Stimulated activated CD4-positive, alpha-beta T cell treated with anti-CD3 and anti-CD28 coated beads, Interleukin-2, amount 100 ng/mL, for 24 hours (primary cell): Measurements from ENCODE around the gene TFF2.

Experiments used
- DNase-seq, 2 donors: peaks; one replicate each; pipeline ENCODE4 v3.0.0-alpha.2; 2020

TFF2 gene

DNA sequence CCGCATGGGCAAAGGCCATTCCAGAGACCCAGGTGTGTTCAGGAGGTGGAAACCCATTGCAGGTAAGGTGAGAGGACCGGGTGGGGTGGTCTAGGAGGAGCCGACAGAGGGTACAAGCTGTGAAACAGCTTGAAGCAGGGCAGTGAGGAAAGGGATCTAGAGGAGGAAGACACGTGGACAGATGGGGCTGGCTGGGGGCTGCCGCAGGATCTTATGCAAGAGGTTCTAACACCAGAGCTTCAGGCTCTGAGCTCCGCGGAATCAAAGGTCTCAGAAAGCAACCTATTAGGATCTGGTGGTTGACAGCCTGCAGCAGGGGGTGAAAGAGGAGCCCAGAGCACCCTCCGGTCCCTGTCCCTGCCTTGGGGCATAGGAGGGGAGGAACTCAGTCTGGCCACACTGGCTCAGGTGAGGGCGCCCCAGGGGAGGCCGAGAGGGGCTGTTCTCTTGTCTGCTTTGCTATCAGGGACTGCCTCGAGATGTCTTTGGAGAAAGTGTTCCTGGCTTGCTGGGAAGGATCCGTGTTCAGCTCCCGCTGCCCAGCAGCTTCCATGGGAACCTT lies 13.6 kb upstream of the TFF2 start:
- no peak for DNase-seq

GRCh38 chr21:42363312-42363711 lies 12.5 kb upstream of the TFF2 start:
- no peak for DNase-seq

- DNase-seq = no peak
Measured at GRCh38 chr21:42362700-42363099, 11.9 kb upstream of the TFF2 start.

DNA sequence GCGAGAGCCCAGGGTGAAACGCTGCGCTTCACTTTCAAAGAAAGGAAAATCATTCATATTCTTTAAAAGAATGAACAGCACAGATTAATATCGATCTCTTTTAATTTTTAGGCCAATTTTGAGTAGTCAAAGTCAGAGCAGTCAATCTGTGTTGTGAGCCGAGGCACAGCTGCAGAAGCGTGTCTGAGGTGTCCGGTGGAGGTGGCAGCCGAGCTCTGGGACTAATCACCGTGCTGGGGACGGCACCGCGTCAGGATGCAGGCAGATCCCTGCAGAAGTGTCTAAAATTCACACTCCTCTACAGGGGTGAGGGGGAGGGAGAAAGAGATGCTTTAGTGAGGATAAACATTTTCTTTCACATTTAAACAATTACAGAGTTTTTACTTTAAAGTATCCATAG lies 11.4 kb upstream of the TFF2 start:
- DNase-seq = no peak

DNA sequence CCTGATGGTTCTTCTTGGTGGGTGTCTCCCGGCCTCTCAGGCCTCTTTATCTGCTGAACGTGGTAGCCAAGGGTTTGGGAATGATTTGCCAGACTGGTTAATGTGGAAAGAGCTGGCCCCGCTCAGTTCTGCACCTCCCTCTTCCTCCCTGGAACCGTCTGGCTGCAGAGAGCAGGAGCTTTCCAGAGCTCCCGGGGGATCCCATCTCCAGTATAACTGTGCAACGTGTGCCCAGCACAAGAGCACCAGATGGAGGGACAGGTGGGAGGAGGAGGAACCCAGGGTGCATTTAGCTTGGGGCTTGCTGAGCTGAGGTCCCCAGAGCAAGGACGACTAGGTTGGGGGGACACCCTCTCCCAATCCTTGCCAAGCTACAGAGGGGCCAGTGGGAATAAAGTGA lies 10.5 kb upstream of the TFF2 start:
- DNase-seq = no peak

DNA sequence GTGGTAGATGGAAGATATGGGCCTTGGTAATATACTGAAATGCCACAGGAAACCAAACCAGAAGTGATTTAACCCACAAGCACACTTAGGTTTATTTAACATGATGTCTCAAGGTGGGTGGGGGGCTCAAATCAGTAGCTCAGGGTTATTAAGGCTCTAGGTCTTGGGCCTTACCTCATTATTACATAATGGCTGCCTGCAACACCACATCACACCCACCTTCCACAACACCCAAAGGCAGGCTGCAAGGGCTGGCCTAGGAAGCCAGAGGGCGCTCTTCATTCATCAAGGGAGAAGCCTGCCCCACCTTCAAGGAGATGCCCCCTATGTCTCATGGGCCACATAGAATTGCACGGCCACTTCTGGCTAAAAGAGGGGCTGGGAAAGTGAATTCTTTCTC lies 9.5 kb upstream of the TFF2 start:
- DNase-seq = peak in 1 of 2 donors; percentile 45

DNA sequence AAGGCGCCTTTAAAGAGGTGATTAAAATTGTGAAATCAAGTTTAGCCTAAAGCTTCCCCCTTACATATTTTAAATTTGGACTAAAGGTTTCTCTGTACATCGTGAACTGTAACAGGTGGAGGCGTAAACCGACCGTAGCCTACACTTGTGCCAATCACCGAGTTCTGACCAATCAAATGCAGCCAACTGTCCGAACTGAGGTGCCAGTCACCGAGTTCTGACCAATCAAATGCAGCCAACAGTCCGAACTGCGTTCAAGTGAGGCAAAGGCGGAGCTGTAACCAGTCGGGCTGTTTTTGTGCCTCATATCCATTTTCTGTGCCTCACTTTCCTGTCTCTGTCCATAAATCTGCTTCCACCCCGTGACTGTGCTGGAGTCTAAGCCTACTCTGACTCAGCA lies 8.1 kb upstream of the TFF2 start:
- no peak for DNase-seq

GRCh38 chr21:42358261-42358660 lies 7.5 kb upstream of the TFF2 start:
- no peak for DNase-seq

GRCh38 chr21:42357307-42357706 lies 6.5 kb upstream of the TFF2 start:
- no peak for DNase-seq

- DNase-seq = no peak
Measured at GRCh38 chr21:42356650-42357049, 5.9 kb upstream of the TFF2 start.

DNA sequence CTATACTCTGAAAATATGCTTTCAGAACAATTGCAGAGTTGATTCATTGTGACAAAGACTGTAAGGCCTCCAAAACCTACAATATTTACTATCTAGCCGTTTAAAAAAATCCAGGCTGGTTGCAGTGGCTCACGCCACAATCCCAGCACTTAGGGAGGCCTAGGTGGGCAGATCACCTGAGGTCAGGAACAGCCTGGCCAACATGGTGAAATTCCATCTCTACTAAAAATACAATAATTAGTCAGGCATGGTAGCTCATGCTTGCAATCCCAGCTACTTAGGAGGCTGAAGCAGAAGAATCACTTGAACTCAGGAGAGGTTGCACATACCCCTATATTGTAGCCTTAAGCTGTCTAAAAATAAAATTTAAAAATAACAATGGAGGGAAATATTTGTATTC lies 5.3 kb upstream of the TFF2 start:
- no peak for DNase-seq

DNA sequence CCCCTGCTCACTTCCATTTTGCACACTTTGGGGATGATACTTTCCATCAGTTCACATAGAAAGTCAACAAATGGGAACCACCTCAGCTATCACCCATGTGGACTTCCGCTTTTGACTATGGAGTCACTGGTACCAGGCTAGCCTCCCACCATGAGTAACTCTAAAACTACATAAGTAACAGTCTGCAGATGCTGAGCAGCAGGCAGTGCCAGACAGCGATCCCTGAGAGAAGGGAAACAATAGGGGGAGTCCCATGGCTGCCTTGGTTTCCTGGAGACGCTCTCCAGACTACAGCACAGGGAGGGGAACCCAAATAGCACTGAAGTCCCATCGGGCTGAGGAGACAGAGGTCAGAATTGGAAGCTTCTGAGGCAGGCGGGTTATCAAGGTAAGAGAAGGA lies 2.8 kb upstream of the TFF2 start:
- no peak for DNase-seq

- no peak for DNase-seq
Measured at GRCh38 chr21:42352441-42353095, 1.8 kb upstream of the TFF2 start.

GRCh38 chr21:42351626-42352440 lies 1.0 kb upstream of the TFF2 start:
- DNase-seq = no peak

- DNase-seq = no peak
Measured at GRCh38 chr21:42350318-42350910, 380 bp downstream of the TFF2 start.

GRCh38 chr21:42349420-42350317 lies 1.1 kb downstream of the TFF2 start:
- DNase-seq = no peak

DNA sequence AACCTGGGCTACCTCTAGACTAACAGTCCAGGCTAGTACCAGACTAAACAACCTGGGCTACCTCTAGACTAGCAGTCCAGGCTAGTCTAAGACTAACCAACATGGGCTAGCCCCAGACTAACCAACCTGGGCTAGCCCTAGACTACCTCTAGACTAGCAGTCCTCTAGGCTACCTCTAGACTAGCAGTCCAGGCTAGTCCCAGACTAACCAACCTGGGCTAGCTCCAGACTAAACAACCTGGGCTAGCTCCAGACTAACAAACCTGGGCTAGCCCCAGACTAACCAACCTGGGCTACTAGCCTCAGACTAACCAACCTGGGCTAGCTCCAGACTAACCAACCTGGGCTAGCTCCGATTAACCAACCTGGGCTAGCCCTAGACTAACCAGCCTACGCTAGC lies 2.0 kb downstream of the TFF2 start:
- no peak for DNase-seq

- DNase-seq = no peak
Measured at GRCh38 chr21:42347601-42348327, 3.0 kb downstream of the TFF2 start.

GRCh38 chr21:42346866-42347600 lies 3.8 kb downstream of the TFF2 start:
- DNase-seq = no peak

GRCh38 chr21:42346441-42346840 lies 4.4 kb downstream of the TFF2 start:
- DNase-seq = no peak

DNA sequence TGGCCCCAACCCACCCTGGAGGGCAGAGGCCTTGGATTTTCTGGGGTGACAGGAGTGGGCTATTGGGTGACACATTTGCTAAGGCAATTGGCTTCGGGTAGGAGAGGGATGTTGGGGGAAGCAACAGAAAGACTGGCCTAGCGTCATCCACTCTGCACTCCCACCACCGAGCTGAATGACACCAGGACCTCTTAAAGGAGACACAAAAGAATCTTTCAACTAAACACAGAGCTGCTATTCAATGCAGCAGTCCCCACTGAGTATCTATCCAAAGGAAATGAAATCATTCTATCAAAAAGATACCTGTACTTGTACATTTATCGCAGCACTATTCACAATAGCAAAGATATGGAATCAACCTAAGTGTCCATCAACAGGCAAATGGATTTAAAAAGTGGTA lies 6.2 kb downstream of the TFF2 start:
- no peak for DNase-seq
